Effector memory CD4-positive, alpha-beta T cell (primary cell): Measurements from ENCODE around the gene SMO.
"Not testable (repeated sequence)": the region's sequence is repeated elsewhere in the genome, so short reads cannot be mapped to it uniquely, and the experiment has no call there.

Experiments used
- DNase-seq, 3 donors: peaks; one replicate each; pipeline ENCODE4 v3.0.0-alpha.2; 2020
- H3K27ac ChIP-seq: 2 replicates; pipeline ENCODE4 v1.7.0; 2013; ENCODE audit warnings: mild to moderate bottlenecking, low read length, moderate library complexity; ENCODE audit not compliant: insufficient read depth, poor library complexity, severe bottlenecking
- H3K27me3 ChIP-seq: replicated peaks from 2 replicates; pipeline ENCODE4 v1.7.0; 2013; ENCODE audit warnings: mild to moderate bottlenecking, low read length; ENCODE audit not compliant: insufficient read depth, control insufficient read depth, poor library complexity, severe bottlenecking
- H3K36me3 ChIP-seq: 2 replicates; pipeline ENCODE4 v1.7.0; 2013; ENCODE audit warnings: mild to moderate bottlenecking, low read length, moderate library complexity; ENCODE audit not compliant: control insufficient read depth, insufficient read depth
- H3K4me1 ChIP-seq: 2 replicates; pipeline ENCODE4 v1.7.0; 2013; ENCODE audit warnings: low read length, mild to moderate bottlenecking; ENCODE audit not compliant: control insufficient read depth, insufficient read depth, poor library complexity, severe bottlenecking
- H3K4me3 ChIP-seq: 2 replicates; pipeline ENCODE4 v1.7.0; 2013; ENCODE audit warnings: low read length, low read depth, mild to moderate bottlenecking; ENCODE audit not compliant: insufficient read depth, poor library complexity, severe bottlenecking
- H3K9me3 ChIP-seq: 2 replicates; pipeline ENCODE4 v1.7.0; 2013; ENCODE audit warnings: mild to moderate bottlenecking, low read length, moderate library complexity; ENCODE audit not compliant: control insufficient read depth

SMO gene

DNA sequence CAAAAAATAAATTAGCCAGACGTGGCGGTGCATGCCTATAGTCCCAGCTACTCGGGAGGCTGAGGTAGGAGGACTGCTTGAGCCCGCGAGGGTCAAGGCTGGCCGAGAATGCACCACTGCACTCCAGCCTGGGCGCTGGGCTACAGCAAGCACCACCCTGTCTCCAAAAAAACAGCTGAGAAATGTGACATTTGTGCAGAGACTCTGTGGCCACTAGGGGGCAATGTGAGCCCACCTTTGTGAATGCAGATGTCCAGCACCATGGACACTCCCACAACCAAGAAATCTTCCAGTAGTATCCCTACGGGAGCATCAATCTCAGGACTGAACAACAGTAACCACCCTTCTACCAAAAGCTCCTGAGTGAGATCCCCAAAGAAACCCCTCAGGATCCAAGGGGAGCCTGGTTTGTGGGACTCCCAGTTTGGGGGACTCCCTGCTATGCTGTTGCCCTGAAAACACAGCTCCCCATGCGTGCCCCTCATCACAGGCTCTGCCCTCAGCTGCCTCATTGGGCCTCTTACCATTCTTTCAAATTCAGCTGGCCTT, 30.2 kb downstream of the SMO start:
- DNase-seq = peak; percentile 56 to 71 (median 59)
- no peak overlapping the region for H3K4me3 ChIP-seq
- H3K4me1 ChIP-seq = no peaks in the 10 kb centered on the region
- no peaks in the 10 kb centered on the region for H3K9me3 ChIP-seq
- H3K27ac ChIP-seq = no peak overlapping the region
- H3K27me3 ChIP-seq = no peaks in the 10 kb centered on the region
- H3K36me3 ChIP-seq = no peaks in the 10 kb centered on the region

DNA sequence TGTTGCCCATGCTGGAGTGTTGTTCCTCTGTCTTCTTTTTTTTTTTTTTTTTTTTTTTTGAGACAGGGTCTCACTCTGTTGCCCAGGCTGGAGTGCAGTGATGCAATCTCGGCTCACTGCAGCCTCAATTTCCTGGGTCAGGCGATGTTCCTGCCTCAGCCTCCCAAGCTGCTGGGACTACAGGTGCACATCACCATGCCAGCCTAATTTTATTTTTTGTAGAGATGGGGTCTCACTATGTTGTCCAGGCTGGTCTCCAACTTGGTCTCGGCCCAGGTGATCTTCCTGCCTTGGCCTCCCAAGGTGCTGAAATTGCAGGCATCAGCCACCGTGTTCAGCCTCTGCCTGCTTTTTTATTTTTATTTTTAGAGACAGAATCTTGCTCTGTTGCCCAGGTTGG, 30.7 kb downstream of the SMO start:
- H3K36me3 ChIP-seq, H3K4me3 ChIP-seq, DNase-seq, H3K9me3 ChIP-seq, H3K27me3 ChIP-seq, H3K27ac ChIP-seq, H3K4me1 ChIP-seq: not testable (repeated sequence)

DNA sequence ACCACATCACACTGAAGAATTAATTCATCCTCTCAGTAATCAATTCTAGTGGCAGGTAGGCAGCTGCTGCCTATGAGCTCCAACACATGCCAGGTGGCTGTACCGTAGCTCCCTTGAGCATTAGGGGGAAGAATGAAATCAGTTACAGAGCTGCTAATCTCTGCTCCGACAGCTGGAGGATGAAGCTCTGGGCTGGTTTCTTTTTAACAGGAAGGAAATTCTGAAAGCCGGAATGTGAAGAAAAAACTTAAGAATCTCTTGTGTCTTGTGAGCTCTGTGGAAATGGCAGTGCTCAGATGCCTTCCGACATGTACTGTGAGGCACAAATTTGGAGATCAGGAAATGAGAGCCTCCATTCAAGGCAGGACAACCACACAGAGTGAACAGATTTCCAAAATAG, 33.6 kb downstream of the SMO start:
- Histone ChIP-seq H3K4me3 (no peak overlapping the region), H3K9me3 (no peaks in the 10 kb centered on the region), H3K36me3 (no peaks in the 10 kb centered on the region), H3K4me1 (no peaks in the 10 kb centered on the region), H3K27me3 (no peaks in the 10 kb centered on the region), H3K27ac (no peak overlapping the region)
- no peak for DNase-seq

DNA sequence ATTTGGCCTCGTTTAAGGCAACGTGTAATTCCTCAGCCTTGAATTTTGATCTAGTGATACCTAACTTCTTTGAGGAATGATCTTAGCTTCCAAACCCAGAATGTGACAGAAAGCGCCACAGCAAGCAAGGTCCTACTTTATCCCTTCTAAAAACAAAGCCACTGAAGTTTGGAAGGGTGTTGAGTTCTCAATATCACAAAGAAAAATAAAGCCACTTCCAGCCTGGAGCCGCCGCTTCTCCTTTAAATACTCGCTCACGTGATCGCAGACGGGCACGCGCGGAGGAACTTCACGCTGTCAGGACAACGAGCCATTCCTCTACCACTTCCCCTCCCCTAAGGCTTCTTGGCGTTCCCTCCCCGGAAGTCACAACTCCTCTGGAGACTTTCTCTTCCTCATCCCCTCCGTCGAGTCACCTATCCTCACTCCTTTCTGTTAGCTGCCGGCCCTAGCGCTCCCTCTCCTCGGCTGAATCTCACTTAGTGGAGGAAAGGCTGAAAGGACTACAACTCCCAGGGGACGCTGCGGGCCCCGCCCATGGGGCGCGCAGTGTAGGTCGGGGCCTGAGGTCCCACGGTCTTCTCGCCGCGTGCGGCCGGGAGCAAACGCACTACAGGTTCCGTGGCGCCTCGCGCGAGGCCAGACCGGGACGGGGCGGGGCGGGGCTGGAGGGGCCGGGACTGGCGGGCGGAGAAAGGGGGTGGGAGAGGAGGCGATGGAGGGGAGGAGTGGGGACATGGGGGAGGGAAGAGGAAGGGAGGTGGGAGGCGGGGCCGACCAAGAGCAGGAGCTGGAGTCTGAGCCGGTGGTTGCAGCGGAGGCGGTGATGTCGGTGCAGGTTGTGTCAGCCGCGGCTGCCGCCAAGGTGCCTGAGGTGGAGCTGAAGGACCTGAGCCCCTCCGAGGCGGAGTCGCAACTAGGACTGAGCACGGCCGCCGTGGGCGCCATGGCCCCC, 36.1 kb downstream of the SMO start, which contains the start of gene AHCYL2:
AHCYL2 (plus strand) TSS at position 780 of the 955 bp plus-strand sequence.
- Histone ChIP-seq H3K36me3 (no peaks in the 10 kb centered on the region), H3K4me1 (no peaks in the 10 kb centered on the region), H3K9me3 (no peaks in the 10 kb centered on the region), H3K4me3 (peak within 1 kb of the TSS; percentile 84), H3K27ac (peak within 1 kb of the TSS; percentile 90), H3K27me3 (no peaks in the 10 kb centered on the region)
- DNase-seq = peak; percentile 93 to 98 (median 95)

DNA sequence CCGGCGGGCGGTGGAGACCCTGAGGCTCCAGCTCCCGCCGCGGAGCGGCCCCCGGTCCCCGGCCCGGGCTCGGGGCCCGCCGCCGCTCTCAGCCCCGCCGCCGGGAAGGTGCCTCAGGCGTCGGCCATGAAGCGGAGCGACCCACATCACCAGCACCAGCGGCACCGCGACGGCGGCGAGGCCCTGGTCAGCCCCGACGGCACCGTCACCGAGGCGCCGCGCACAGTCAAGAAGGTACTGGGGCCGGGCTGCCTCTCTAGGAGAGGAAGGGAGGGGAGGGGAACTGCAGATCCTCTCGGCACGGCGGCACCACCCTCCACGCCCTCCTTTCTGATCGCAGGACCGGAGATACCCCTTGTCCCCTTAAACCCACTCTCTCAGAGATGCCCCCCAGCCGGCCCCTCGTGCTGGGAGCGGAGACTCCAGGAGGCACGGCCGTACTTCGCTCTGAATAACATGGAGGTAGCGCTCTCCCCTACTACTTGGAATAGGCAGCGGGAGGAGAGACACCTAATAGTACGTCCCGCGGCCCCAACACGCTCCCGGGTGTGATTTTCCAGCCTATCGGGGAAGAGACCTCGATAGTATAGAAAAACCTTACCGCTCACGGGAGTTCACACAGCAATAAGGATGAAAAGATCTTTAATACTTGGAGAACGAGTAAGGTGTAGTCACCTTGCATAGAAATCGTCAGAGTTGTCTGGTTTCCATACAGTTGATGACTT, 36.9 kb downstream of the SMO start:
- Histone ChIP-seq H3K27ac (peak overlapping the region; percentile 90), H3K9me3 (no peaks in the 10 kb centered on the region), H3K36me3 (no peaks in the 10 kb centered on the region), H3K4me3 (peak overlapping the region; percentile 84), H3K27me3 (no peaks in the 10 kb centered on the region), H3K4me1 (no peaks in the 10 kb centered on the region)
- peak in 2 of 3 donors; percentile 35 to 46 for DNase-seq

DNA sequence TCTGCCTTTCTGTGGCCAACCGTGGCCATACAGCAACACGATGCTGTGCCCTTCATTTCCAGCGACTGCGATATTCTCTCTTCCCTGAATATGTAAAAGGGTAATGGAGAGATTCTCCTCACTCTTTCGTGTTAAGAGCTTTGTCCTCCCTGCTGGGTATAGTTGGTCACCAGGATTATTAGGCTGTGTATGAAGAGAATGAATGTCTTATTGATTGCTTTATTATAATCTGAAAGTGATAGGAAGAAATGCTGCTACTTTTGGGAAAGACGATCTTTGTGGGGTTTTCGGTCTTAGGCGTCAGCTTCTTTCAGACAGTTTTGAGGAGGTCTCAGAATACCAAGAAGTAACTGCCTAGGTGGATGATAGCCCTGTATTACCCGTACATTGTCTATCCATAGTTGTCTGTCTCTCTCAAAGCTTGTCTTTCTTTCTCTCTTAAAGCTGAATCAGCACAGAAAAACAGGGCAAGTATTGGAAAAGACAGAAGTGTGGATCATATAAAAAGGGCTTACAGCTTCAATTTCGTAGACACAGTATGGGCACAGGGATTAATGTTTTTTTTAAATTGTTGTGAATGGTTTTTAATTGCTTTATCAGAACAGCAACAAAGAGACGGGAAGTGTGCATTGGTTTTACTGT, 37.6 kb downstream of the SMO start:
- peak overlapping the region; percentile 84 for H3K4me3 ChIP-seq
- H3K4me1 ChIP-seq = no peaks in the 10 kb centered on the region
- peak overlapping the region; percentile 90 for H3K27ac ChIP-seq
- H3K27me3 ChIP-seq = no peaks in the 10 kb centered on the region
- no peak for DNase-seq
- no peaks in the 10 kb centered on the region for H3K9me3 ChIP-seq
- H3K36me3 ChIP-seq = no peaks in the 10 kb centered on the region

DNA sequence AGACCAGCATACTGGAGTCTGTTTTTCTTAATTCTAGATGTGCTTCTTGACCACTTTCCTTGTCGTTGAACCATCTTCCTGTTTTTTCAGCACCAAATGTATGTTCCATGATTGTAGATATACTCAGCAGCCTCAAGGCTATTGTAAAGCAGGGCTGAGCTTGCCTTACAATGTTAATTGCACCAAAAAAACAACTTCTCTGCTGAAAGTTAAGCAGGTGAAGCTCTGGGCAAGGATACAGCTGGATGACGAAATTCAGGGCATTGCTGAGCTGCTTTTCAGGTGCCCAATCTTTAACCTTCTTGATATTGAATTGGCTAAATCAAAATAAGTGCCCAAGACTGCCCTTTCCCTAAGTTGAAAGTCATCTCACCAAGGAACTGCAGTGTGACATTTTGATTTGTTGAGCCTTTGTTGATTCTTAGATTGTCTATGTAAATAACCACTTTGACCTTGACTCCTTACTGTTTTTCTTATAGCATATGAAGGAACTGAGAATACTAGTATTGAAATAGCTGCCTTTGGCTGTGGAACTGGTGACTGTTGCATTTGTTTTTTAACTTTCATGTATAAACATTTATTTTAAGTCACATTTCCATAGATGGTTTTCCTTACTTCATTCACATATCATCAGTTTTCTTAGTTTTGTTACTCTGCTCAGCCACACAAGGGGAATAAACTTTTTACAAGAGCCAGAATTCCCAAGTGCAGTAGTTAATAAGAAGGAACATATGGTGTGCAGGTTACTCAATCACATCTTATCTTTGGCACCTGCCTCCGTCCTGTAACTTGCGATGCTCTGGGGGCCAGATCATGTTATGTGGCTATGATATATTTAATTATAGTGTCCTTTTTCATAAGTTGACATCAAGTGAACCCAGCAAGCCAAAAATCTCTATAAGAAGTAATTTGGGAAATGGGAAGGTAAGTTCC, 39.5 kb downstream of the SMO start:
- no peak for DNase-seq
- Histone ChIP-seq H3K27ac (no peak overlapping the region), H3K4me1 (no peaks in the 10 kb centered on the region), H3K9me3 (no peaks in the 10 kb centered on the region), H3K4me3 (no peak overlapping the region), H3K36me3 (no peaks in the 10 kb centered on the region), H3K27me3 (no peaks in the 10 kb centered on the region)

DNA sequence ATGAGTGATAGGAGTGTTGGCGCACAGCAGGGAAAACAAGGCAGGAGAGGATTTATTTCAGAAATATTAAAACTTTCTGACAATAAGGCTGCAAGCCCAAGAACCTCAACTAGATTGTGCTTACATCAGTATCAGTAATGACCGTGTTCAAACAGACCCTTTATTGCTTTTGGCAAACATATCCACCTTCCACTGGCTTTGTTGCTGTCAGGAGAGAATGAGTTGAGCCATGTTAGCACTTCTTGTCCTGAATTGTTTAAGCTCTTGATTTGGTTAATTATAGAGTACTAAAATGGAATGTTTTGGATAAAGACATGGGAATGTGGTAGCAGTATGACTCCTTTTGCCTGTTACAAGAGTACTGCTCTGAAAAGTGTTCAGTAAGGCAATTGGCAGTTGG, 40.2 kb downstream of the SMO start:
- Histone ChIP-seq H3K4me3 (no peak overlapping the region), H3K27me3 (no peaks in the 10 kb centered on the region), H3K27ac (no peak overlapping the region), H3K4me1 (no peaks in the 10 kb centered on the region), H3K36me3 (no peaks in the 10 kb centered on the region), H3K9me3 (no peaks in the 10 kb centered on the region)
- no peak for DNase-seq

DNA sequence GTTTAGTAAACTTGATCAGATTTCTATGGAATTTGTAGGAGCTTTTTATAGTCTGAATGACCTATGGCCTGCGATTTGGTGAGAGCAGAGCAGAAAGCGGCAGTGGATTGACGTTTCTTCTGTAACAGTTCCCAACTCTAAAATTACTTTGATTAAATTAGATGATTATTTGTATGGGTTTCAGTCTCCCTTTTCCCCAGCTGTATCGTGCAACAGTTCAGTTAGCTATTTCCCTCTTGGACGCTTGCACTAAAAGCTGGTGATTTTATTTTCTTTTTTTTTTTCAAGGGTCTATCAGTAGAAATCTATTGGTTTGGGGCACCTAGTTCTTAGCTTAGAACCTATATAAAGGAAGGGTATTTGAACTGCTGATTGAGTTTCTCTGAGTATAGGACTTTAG, 43.2 kb downstream of the SMO start:
- no peak for DNase-seq
- no peaks in the 10 kb centered on the region for H3K9me3 ChIP-seq
- no peaks in the 10 kb centered on the region for H3K4me1 ChIP-seq
- H3K27me3 ChIP-seq = no peaks in the 10 kb centered on the region
- no peaks in the 10 kb centered on the region for H3K36me3 ChIP-seq
- H3K27ac ChIP-seq = no peak overlapping the region
- H3K4me3 ChIP-seq = no peak overlapping the region
